ENCODE measurements around the gene CCT7.
"Not testable (repeated sequence)": the region's sequence is repeated elsewhere in the genome, so short reads cannot be mapped to it uniquely, and the experiment has no call there.

Gene CCT7

DNA sequence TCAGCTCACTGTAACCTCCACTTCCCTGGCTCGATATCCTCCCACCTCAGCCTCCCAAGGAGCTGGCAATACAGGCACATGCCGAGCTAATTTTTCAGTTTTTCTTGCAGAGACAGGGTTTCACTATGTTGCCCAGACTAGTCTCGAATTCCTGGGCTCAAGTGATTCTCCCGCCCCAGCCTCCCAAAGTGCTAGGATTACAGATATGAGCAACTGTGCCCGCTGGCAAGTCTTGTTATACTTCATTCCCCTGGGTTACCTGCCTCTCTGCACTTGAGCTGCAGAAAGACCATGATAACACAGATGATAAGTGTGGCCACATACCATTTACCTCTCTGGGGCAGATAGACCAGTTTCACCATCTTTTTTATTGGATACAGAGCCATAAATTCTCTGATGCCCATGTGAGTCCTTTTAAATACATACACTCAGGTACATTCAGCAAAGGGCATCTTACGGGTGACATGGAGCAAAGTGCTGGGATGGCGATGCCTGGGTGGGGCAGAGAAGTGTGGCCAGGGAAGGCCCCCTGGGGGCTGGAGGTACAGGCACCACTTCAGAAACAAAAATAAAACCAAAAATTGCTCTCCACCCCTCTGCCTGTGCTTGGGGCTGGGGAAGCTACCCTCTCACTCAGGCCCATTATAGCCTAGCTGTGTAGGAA is 20.4 kb downstream of the CCT7 start:
- no peak overlapping the region for H3K4me3 ChIP-seq (ENCODE audit: low read depth, low read length)

DNA sequence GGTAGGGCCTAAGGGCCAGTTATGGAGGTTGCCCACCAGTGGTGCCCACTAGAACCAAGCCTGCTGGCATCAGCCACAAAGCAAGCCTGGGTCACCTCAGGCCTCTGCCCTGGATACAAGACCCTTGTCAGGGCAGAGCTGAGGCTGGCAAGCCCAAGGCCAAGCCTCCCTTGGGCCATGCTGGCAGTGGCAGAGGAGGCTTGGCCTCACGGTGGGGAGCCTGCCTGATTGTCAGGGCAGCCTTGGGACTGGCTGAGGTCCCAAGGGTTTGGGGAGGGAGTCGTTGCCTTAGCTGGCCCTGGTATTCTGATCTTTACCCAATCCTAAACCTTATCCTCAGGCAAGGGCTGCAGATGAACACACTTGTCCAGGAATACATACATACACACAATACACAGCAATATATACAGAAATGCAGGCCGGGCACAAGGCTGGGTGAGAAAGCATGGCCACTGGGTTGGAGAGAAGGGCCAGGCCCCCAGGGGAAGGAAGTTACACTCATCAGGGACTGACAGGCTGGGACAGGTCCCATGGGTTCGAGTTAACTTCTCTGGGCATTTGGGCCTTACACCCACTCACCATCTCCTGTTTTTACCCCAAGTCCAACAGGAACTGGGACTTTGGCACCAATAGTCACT is 21.0 kb downstream of the CCT7 start:
- H3K4me3 ChIP-seq (ENCODE audit: low read depth, low read length), result no peak overlapping the region

DNA sequence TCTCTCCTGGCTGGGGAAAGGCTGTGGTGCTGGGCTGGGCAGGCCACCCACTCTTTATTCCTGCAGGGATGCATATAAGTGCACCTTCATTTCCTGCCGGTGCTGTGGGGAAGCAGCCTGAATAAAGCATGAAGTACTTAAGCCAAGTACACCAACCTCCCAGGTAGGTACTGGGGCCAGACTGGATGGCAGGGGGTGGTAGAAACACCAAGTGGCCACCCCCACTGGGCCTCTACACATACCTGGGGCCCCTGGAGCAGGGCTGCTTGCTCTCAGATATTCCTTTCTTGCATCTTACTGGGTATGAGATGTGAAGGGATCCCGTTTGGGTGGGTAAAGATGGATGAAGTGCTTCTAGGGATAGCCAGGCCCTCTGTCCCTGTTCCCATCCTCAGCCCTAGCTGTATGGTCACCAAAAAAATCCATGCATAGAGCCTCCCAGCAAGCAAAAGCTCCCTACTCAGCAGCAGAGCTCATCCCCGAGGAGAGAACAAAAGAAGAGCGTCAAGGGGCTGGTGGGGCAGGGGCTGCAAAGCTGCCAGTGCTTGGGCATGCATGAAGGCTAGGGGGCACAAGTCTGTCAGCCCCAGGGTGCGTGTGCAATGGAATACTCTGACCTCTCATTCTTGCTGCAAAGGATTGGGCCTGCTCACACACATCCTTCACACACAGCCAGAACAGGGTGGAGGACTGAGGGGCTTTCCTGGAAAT is 22.0 kb downstream of the CCT7 start:
- H3K4me3 ChIP-seq (ENCODE audit: low read depth, low read length), result no peak overlapping the region

DNA sequence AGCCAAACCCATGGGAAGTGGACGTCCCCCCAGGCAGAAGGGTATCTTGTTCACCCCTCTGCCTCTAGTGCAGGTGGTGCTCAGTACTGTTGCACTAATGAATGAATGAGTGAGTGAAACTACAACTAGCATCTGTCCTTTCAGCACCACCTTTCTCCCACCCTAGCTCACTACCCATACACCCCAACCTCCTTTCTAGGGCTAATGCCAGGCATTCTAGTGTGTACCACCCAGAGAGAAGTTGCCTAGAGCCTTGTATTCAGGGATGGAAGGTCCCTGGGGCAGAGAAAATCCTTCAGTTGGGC is 22.5 kb downstream of the CCT7 start:
- no peak overlapping the region for H3K4me3 ChIP-seq (ENCODE audit: low read depth, low read length)

DNA sequence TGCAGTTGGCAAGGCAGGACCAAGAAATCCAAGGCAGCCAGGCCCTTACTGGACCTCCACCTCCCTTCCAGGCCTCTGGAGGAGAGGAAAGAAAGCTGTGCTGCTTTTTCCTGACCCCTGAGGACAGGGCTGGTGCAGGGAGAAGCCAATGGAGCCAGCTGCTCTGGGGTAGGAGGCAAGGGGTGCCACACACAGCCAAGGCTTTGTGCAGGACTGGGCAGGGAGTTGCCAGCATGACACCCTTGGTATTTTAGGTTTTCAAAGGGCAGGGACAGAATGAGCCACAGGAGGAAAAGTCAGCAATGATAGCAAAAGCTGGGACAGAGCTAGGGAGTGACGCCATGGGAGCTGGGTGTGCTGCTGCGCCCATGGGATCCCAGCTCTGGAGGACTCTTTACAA is 22.9 kb downstream of the CCT7 start:
- H3K4me3 ChIP-seq (ENCODE audit: low read depth, low read length), result no peak overlapping the region

DNA sequence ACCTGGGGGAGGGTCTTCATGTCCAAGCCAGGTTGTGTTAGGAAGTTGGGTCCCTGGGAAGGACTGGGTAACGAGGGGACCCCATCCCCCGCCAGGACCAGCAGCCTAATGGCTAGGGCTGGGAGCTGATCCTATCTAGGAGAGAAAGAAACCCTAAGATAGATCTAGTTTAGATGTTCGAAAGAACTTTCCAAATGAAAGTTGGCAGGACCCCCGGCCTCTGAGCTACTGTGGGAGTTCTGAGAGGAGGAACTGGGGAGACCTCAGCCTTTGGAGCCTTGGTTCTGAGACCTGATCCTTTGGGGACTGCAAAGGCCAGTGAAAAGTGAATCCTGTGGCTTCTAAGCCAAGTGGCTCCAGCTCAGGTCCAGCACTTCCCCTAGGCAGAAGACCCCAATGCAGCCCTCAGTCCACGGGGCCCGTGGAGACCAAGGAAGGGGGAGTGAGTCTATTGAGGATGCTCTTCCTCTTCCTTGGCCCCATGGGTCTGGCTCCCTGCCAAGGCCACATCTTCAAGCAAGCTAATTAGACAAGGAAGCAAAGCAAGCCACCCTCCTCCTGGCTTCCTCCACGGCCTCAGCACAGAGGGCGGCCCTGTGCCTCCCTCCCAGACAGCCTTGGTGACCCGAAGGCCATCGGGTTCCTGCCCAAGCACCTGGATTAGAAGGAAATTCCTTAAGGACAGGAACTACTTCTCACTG is 23.5 kb downstream of the CCT7 start:
- no peak overlapping the region for H3K4me3 ChIP-seq (ENCODE audit: low read depth, low read length)

DNA sequence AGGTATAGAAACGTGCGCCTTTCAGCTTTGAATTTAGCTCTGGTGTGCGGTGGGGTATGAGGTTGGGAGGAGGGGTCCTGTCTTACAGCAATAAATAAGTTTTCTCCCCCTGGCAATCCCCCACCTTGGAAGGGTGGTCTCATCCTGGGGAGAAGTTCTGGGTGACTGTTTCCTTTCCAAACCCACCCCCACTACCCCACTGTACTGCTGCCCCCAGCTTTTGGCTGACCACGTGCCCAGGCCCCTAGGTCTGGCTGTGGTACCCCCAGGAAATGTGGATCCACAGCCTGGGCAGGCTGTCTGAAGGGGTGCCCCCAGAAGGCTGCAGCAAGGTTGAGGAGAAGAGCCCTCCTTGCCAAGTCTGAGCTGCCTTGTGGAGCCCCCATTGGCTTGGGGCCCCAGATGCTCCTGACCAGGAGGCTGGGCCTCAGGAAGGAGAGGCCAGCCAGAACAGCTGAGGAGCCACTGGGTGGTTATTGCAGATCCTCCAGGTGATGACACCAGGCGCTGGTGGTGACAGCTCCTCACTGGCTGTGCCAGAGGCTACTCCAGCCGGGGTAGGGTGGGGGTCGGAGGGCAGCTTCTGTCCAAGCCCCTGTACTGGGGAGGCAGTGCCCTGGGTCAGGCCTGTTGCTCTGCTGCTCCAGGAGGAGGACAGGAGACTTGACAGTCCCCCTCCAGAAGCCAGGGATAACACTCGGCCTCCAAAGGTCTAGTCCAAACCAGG is 24.2 kb downstream of the CCT7 start:
- no peak overlapping the region for H3K4me3 ChIP-seq (ENCODE audit: low read depth, low read length)

DNA sequence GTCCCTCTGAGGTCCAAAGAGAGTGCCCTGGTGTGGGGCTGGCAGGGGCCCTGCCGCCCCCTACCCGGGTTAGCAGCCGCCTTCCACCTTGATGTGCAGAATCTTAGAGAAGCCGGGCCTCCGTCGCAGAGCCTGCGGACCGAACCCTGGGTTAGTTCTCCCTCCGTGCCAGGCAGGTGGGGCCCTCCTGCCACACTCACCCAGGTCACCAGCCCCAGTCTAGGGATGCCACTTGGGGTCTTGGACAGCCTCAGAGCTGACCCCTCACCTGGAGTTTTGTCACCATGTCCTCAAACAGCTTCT is 24.8 kb downstream of the CCT7 start:
- no peak overlapping the region for H3K4me3 ChIP-seq (ENCODE audit: low read depth, low read length)

DNA sequence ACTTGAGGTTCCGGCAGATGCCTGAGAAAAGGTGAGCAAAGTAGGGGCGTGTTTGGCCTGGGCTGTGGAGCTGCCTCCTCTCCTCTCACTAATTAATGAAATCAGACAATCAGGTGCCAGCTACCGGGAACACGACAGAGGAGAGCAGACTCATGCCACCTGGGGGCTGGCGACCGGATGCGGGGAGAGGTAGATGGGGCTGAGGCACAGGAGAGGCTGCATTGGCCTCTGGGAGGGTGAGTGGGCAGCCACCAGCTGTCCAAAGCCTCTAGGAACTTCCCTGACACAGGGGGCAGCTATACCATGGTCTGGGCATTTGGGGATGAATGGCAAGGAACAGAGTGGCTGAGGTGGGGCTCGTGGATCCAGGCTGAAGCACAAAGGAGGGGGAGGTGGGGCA is 25.2 kb downstream of the CCT7 start:
- H3K4me3 ChIP-seq (ENCODE audit: low read depth, low read length), result no peak overlapping the region

DNA sequence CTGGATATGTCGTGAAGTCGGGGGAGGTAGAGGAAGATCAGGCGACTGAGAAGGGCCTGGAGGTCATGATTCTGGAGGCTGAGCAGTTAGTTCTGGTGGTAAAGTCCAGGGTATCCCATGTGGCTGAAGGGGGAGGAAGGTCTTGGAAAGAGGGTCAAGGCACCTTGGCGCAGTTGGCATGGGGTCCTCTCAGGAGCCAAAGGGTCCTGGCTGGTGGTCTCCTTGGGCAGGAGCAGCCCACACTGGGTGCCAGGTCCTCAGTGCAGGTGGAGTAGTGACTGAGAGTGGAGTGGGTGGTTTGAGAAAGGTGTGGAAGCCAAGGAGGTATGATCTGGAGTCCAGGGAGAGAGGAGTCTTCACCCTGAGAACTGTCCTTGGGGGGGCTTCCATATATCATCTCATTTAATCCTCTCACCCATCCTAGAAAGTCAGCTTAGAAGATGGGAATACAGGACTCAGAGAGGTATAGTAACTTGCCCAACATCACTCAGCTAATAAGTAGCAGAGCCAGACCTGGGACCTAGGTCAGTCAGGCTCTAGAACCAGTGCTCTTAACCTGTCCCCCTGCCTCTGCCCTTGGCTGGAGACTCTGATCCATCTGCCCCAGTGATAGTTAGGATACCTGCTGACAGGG is 25.7 kb downstream of the CCT7 start:
- H3K4me3 ChIP-seq (ENCODE audit: low read depth, low read length), result no peak overlapping the region

DNA sequence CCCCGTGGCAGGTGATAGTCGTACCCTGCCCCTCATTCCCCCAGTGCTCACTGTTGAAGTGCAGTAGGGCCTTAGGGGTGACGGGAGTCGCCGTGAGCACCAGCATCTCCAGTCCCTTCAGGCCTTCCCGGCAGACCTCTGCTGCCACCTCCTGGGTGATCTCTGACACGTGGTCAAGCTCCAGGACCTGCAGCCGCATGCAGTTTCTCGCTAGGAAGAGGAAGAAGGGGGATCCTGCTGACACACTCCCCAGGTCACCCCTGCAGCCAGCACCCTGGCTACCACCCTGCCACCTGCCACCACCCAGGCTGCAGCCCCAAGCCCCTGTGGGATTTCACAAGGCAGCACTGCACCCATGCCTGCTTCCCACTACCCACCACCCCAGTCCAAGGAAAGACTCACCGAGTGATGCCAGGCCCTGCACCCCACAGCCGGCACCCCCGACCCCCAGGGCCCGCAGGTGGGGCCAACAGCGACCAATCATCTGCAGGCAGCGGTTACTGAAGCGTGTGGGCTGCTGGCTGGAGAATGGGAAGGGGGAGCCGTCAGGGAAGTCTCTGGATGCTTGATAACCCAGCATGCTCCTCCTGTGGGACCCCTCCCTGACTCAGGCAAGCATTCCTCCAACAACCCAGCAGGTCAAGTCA is 26.4 kb downstream of the CCT7 start:
- no peak overlapping the region for H3K4me3 ChIP-seq (ENCODE audit: low read depth, low read length)

DNA sequence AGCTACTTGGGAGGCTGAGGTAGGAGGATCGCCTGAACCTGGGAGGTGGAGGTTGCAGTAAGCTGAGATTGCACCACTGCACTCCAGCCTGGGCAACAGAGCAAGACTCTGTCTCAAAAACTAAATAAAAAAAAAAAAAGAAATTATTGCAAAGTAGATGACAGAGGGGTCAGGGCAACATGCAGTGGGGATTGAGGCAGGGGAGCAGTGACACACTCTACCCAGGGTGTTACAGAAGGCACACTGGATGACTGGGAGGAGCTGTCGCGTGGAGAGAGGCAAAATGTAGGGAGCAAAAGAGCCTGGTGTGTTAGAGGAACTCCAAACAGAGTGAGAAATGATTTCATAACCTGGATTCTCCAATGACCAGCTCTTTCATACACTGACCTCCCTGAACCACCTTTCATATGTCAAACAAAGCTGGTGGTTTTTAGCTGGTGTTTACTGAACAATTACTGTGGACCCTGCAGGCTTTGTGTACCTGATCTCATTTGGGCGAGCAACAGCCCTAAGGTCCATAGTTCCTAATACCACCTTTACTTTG is 28.1 kb downstream of the CCT7 start:
- H3K4me3 ChIP-seq (ENCODE audit: low read depth, low read length), result no peak overlapping the region

DNA sequence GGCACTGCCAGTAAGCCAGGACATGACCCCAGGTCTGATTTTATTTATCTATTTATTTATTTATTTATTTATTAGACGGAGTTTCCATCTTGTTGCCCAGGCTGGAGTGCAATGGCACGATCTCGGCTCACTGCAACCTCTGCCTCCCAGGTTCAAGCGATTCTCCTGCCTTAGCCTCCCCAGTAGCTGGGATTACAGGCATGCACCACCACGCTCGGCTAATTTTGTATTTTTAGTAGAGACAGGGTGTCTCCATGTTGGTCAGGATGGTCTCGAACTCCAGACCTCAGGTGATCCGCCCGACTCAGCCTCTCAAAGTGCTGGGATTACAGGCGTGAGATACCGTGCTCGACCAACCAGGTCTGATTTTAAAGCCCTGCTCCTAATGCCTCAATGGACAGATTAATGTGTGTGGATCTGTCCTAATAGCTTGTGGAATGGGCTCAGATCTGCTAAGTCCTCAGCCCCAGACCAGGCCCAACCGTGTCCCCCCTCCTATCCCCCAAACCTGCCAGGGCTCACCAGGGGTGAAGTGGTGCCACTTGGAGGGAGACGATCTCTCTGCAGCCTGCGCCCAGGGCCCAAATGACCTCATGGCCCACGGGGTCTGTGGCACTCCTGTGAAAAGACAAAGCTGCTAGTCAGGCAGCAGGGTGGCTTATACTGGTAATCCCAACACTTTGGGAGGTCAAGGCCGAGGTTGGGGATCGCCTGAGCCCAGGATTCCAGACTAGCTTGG is 28.8 kb downstream of the CCT7 start:
- H3K4me3 ChIP-seq (ENCODE audit: low read depth, low read length), result not testable (repeated sequence)

DNA sequence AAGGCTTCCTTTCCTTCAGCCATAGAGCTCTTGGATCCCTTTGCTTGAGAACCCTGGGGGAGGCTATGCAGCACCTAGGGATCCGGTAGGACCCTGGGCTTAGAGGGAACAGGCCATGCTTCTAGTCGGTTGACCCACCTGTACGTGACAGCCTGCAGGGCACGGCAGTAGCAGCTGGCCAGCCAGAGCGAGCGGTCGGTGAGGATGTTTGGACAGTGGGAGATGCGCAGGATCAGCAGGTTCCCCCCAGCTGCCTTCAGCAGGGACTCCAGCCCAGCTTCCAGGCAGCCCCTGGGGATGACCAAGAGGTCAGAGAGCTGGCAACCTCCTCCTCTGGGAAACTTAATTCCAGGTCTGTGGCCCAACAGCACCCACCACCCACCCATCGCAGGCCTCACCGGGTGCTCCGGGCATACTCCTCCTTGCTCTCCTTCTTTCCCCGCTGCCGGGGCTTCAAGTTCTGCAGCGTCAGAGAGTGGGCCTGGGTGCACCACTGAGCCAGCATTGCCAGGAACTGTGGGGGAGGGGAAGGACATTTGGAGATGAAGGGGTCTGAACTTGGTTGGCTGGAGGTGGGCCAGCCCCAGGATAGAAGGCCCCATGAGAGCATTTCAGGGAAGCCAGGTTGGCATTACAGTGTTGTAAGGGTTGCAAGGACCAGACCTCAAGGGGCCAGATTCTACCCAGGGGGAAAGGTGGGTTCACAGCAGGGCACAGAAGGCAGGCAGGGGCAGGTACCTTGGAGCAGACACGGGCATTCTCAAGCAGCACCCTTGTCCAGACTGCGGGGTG is 29.6 kb downstream of the CCT7 start:
- no peak overlapping the region for H3K4me3 ChIP-seq (ENCODE audit: low read depth, low read length)

DNA sequence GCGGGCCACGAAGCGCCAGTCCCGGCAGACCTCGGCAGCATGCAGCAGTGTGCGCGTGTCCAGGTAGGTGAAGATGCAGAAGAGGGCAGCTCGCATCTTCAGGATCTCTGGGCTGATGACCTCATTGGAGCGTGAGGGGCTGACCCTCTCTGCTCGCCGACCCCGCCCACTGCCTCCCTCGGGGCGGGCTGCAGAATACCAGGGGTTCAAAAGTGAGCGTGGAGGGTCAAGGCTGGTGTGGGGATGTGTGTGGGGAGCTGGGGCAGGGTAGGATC is 30.2 kb downstream of the CCT7 start:
- no peak overlapping the region for H3K4me3 ChIP-seq (ENCODE audit: low read depth, low read length)

DNA sequence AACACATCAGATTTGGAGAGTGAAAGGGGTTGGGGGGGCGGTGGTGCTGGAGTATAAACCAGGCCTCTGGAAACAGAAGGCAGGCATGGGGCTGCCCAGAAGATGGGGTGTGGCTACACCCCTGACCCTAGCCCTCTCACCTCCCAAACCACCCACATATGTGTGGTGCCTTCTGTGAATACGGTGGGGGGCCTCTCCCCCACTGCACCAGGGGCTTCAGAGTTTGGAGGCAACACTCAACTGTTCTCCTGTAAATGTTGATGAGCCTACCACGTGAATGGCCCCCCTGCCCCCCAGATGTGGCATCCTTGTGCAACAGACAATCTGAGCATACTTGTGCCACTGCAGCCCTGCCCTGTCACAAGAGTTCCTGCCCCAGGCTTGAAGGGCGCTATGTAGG is 30.7 kb downstream of the CCT7 start:
- H3K4me3 ChIP-seq (ENCODE audit: low read depth, low read length), result no peak overlapping the region

DNA sequence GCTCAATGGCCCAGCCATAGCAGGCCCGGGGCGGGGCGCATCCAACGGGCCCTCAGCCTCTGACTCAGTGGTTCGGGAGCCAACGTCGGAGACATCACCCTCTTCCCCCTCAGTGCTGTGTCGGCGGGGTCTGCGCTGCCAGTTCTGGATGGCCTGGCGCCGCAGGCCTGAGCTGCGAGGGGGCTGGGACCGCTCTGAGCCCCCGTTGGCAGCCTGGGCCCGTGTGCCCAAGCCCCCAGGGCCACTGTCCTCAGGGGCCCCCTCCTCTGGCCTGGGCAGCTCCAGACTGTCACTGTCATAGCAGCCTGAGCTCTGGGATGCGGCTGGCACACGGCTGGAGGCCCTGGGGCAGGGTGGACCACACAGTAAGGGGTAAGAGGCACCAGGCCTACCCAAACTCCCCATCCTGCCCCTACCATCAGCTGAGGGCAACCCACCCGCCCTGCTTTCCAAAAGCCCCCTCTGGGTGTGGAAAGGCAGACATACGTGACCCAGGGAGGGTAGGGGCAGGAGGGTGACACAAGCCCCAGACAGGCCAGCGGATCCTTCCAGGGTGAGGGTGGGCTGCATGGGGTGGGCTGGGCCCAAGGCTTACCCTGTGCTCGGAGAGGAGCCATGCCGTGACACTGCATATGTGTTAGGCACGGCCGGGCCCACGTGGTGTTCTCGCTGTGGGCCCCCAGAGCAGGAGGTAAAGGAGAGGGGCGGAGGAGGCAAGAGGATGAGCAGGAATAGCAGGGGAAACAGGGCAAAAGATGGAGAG is 31.4 kb downstream of the CCT7 start:
- no peak overlapping the region for H3K4me3 ChIP-seq (ENCODE audit: low read depth, low read length)
